HEK293 (cell line): ENCODE measurements around the gene PSMC3.

Experiments used
- CTCF ChIA-PET: fragments of 350-600 bp; formaldehyde crosslinking; extraction: SDS; loops from one replicate; lab custom pipeline; 2021; ENCODE audit warnings: antibody characterized with exemption; lab: Yijun Ruan, JAX
- POLR2A ChIA-PET: fragments of 300-600 bp; formaldehyde crosslinking; extraction: SDS; loops from one replicate; lab custom pipeline; 2020; ENCODE audit warnings: antibody characterized with exemption, inconsistent platforms; lab: Yijun Ruan, JAX
- H3K27ac ChIP-seq: fragments of 200-500 bp; sonication (Bioruptor generic); 2 replicates; pipeline ENCODE4 v1.5.1; 2014; ENCODE audit warnings: low read depth, low read length, control low read depth, inconsistent platforms; ENCODE audit errors: extremely low read depth
- H3K36me3 ChIP-seq, 2 experiments: fragments of 200-500 bp in 1 of 2; sonication (Bioruptor generic) in 1 of 2; 1 replicate in 1 of 2; 2 replicates in 1 of 2; pipeline ENCODE4 v1.5.1; 2014 to 2017; ENCODE audit warnings: inconsistent platforms in 2 of 2, low read length in 2 of 2; ENCODE audit not compliant: control insufficient read depth in 2 of 2, insufficient read depth in 1 of 2
- H3K4me1 ChIP-seq: fragments of 200-500 bp; sonication (Bioruptor generic); 2 replicates; pipeline ENCODE4 v1.5.1; 2014; ENCODE audit warnings: mild to moderate bottlenecking, low read length, inconsistent platforms; ENCODE audit not compliant: control insufficient read depth, insufficient read depth
- H3K4me3 ChIP-seq: 2 replicates; pipeline ENCODE4 v1.5.1; 2011; ENCODE audit warnings: low read depth, mild to moderate bottlenecking, control low read depth, low read length, moderate library complexity
- H3K9me3 ChIP-seq: fragments of 200-500 bp; sonication (Bioruptor generic); 2 replicates; pipeline ENCODE4 v1.5.1; 2014; ENCODE audit warnings: low read depth, low read length, inconsistent platforms; ENCODE audit not compliant: control insufficient read depth, insufficient read depth
- KLF7 ChIP-seq: fragments of 450-650 bp; formaldehyde crosslinking; IDR thresholded peaks from 2 replicates; pipeline ENCODE4 v1.5.1; 2016; ENCODE audit warnings: missing biosample characterization, missing genetic modification characterization, borderline replicate concordance
- ZFP3 ChIP-seq: fragments of 450-650 bp; formaldehyde crosslinking; IDR thresholded peaks from 2 replicates; pipeline ENCODE4 v1.5.1; 2016; ENCODE audit warnings: low read depth, missing biosample characterization, missing genetic modification characterization
- ZFP41 ChIP-seq: fragments of 450-650 bp; formaldehyde crosslinking; IDR thresholded peaks from 2 replicates; pipeline ENCODE4 v1.5.1; 2016; ENCODE audit warnings: missing biosample characterization, missing genetic modification characterization, borderline replicate concordance
- ZNF10 ChIP-seq: fragments of 450-650 bp; formaldehyde crosslinking; IDR thresholded peaks from 2 replicates; pipeline ENCODE4 v1.5.1; 2017; ENCODE audit warnings: missing biosample characterization, missing genetic modification characterization
- ZNF146 ChIP-seq: fragments of 450-650 bp; formaldehyde crosslinking; IDR thresholded peaks from 2 replicates; pipeline ENCODE4 v1.5.1; 2016; ENCODE audit warnings: missing biosample characterization, missing genetic modification characterization
- ZNF155 ChIP-seq: fragments of 450-650 bp; formaldehyde crosslinking; IDR thresholded peaks from 2 replicates; pipeline ENCODE4 v1.5.1; 2016; ENCODE audit warnings: missing biosample characterization, missing genetic modification characterization
- ZNF16 ChIP-seq: fragments of 450-650 bp; formaldehyde crosslinking; IDR thresholded peaks from 2 replicates; pipeline ENCODE4 v1.5.1; 2016; ENCODE audit warnings: low read depth, missing biosample characterization, missing genetic modification characterization
- ZNF239 ChIP-seq: fragments of 450-650 bp; formaldehyde crosslinking; IDR thresholded peaks from 2 replicates; pipeline ENCODE4 v1.5.1; 2016; ENCODE audit warnings: missing biosample characterization, missing genetic modification characterization
- ZNF292 ChIP-seq: fragments of 450-650 bp; formaldehyde crosslinking; IDR thresholded peaks from 2 replicates; pipeline ENCODE4 v1.5.1; 2016; ENCODE audit warnings: low read depth, missing biosample characterization, missing genetic modification characterization, borderline replicate concordance
- ZNF354C ChIP-seq: fragments of 450-650 bp; formaldehyde crosslinking; IDR thresholded peaks from 2 replicates; pipeline ENCODE4 v1.5.1; 2016; ENCODE audit warnings: missing biosample characterization, missing genetic modification characterization, low read depth, borderline replicate concordance
- ZNF366 ChIP-seq: fragments of 450-650 bp; formaldehyde crosslinking; conservative IDR thresholded peaks from 2 replicates; pipeline ENCODE4 v1.5.1; 2016; ENCODE audit warnings: missing biosample characterization, missing genetic modification characterization
- ZNF394 ChIP-seq: fragments of 450-650 bp; formaldehyde crosslinking; IDR thresholded peaks from 2 replicates; pipeline ENCODE4 v1.5.1; 2016; ENCODE audit warnings: missing biosample characterization, missing genetic modification characterization, mild to moderate bottlenecking, moderate library complexity, borderline replicate concordance
- ZNF501 ChIP-seq: fragments of 450-650 bp; formaldehyde crosslinking; IDR thresholded peaks from 2 replicates; pipeline ENCODE4 v1.5.1; 2016; ENCODE audit warnings: missing biosample characterization, missing genetic modification characterization
- ZNF544 ChIP-seq: fragments of 450-650 bp; formaldehyde crosslinking; IDR thresholded peaks from 2 replicates; pipeline ENCODE4 v1.5.0; 2017; ENCODE audit warnings: missing biosample characterization, missing genetic modification characterization
- ZNF548 ChIP-seq: fragments of 450-650 bp; formaldehyde crosslinking; IDR thresholded peaks from 2 replicates; pipeline ENCODE4 v1.5.1; 2016; ENCODE audit warnings: missing biosample characterization, missing genetic modification characterization
- ZNF549 ChIP-seq: fragments of 450-650 bp; IDR thresholded peaks from 2 replicates; pipeline ENCODE4 v1.5.1; 2018; ENCODE audit warnings: missing biosample characterization, missing genetic modification characterization, mild to moderate bottlenecking, inconsistent platforms, moderate library complexity
- ZNF585B ChIP-seq: fragments of 450-650 bp; formaldehyde crosslinking; IDR thresholded peaks from 2 replicates; pipeline ENCODE4 v1.5.1; 2016; ENCODE audit warnings: missing biosample characterization, missing genetic modification characterization
- TF ChIP-seq, protein P1 (sequence below): fragments of 450-650 bp; formaldehyde crosslinking; IDR thresholded peaks from 2 replicates; pipeline ENCODE4 v1.5.1; 2017; ENCODE audit warnings: missing biosample characterization, missing genetic modification characterization
- TF ChIP-seq, protein P2 (sequence below): sonication (generic); formaldehyde crosslinking; IDR thresholded peaks from 2 replicates; pipeline ENCODE4 v1.8.1; 2022; ENCODE audit warnings: mild to moderate bottlenecking, moderate library complexity, missing genetic modification reagents
- TF ChIP-seq, protein P3 (sequence below): fragments of 450-650 bp; formaldehyde crosslinking; IDR thresholded peaks from 2 replicates; pipeline ENCODE4 v1.5.1; 2016; ENCODE audit warnings: missing biosample characterization, missing genetic modification characterization
- TF ChIP-seq, protein P4 (sequence below): fragments of 450-650 bp; IDR thresholded peaks from 2 replicates; pipeline ENCODE4 v1.5.1; 2018; ENCODE audit warnings: missing biosample characterization, missing genetic modification characterization
- TF ChIP-seq, protein P5 (sequence below): fragments of 450-650 bp; formaldehyde crosslinking; IDR thresholded peaks from 2 replicates; pipeline ENCODE4 v1.5.1; 2017; ENCODE audit warnings: missing biosample characterization, missing genetic modification characterization

Gene PSMC3

DNA sequence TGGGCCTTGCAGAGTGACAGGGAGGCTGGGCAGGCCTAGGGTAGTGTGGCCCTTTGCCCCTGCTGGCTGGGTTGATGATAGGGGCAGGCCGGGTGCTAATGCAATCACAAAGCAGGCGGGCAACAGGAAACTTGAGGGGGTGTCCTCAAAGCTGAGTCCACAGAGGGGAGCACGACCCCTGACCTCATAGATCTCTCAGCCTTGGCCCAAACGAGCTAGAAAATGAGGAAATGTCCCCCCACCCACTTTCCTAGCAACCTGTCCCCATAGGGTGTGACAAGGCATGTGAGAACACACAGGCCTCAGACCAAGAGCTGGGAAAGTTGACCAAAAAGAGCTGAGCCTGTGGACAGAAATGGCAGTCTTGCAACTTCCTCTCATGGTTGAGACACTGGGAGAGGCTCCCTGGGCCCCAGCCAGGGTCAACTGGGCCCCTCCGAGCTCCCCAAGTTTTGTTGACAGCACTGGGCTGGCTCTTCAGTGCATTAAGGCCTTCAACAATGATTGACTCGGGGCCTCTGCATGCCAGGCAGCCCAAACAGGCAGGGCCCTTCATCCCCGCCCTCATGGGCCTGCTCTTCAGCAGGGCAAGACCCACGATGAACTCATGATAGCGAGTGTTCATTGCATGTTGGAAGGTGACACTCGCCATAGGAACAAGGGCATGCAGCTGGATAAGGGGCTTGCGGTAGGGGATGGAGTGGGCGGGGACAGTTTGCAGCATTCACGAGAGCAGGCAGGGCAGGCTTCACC lies 38.1 kb downstream of the PSMC3 start (continued):
- TF ChIP-seq, protein P1, sequence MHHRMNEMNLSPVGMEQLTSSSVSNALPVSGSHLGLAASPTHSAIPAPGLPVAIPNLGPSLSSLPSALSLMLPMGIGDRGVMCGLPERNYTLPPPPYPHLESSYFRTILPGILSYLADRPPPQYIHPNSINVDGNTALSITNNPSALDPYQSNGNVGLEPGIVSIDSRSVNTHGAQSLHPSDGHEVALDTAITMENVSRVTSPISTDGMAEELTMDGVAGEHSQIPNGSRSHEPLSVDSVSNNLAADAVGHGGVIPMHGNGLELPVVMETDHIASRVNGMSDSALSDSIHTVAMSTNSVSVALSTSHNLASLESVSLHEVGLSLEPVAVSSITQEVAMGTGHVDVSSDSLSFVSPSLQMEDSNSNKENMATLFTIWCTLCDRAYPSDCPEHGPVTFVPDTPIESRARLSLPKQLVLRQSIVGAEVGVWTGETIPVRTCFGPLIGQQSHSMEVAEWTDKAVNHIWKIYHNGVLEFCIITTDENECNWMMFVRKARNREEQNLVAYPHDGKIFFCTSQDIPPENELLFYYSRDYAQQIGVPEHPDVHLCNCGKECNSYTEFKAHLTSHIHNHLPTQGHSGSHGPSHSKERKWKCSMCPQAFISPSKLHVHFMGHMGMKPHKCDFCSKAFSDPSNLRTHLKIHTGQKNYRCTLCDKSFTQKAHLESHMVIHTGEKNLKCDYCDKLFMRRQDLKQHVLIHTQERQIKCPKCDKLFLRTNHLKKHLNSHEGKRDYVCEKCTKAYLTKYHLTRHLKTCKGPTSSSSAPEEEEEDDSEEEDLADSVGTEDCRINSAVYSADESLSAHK (tag by site-specific recombination): no peak
- TF ChIP-seq, protein P2, sequence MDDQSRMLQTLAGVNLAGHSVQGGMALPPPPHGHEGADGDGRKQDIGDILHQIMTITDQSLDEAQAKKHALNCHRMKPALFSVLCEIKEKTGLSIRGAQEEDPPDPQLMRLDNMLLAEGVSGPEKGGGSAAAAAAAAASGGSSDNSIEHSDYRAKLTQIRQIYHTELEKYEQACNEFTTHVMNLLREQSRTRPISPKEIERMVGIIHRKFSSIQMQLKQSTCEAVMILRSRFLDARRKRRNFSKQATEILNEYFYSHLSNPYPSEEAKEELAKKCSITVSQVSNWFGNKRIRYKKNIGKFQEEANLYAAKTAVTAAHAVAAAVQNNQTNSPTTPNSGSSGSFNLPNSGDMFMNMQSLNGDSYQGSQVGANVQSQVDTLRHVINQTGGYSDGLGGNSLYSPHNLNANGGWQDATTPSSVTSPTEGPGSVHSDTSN: no peak
- TF ChIP-seq ZNF354C (tag by site-specific recombination): no peak
- no peak for TF ChIP-seq ZNF155 (tag by site-specific recombination)
- TF ChIP-seq, all 188 proteins: peak for 0

DNA sequence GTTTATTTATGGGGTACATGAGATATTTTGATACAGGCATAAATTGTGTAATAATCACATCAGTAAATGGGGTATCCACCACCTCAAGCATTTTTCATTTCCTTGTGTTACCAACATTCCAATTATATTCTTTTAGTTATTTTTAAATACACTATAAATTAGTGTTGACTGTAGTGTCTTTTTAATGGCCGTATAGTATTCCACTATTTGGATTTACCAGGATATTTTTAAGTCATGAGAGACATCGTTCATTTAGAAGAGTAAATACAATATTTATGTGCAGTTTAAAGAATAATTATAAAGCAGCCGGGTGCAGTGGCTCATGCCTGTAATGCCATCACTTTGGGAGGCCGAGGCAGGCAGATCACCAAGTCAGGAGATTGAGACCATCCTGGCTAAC lies 41.7 kb downstream of the PSMC3 start:
- Histone ChIP-seq H3K36me3 (no peaks in the 10 kb centered on the region), H3K9me3 (no peaks in the 10 kb centered on the region), H3K27ac (no peak overlapping the region), H3K4me3 (no peak overlapping the region), H3K4me1 (no peaks in the 10 kb centered on the region)
- ChIA-PET CTCF (interaction anchor here (0.6 kb wide), 1 partner anchor 10 kb away, joined by 3 read pairs; no protein-coding TSS in a partner anchor), POLR2A (no interaction called here)
- TF ChIP-seq ZNF146 (tag by site-specific recombination) (peak; percentile 32; the same call in 1 of the 2 replicates), ZNF501 (tag by site-specific recombination) (no peak)
- TF ChIP-seq, all 188 proteins: peak for 1

DNA sequence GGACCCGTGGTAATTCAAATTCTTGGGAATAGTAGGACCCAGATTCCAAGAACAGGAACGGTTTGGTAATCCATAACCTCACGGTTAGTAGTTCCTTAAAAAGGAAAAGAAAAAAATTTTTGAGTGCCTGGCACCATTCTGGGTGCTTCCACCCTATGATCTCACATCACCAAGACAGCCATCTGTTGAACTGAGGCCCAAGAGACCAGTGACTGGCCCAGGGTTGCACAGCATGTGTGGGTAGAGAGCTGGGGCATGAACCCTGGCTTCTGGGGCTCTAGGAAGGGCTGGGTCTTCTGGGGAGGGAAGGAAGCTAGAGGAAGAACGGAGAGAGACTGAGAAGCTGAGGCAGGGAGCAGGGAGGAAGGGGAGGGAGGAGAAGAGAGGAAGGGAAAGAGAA lies 43.2 kb downstream of the PSMC3 start:
- POLR2A ChIA-PET: no interaction called here
- Histone ChIP-seq H3K4me1 (no peaks in the 10 kb centered on the region), H3K4me3 (no peak overlapping the region), H3K27ac (no peak overlapping the region), H3K9me3 (no peaks in the 10 kb centered on the region), H3K36me3 (no peaks in the 10 kb centered on the region)
- CTCF ChIA-PET: interaction anchor here (2.4 kb wide), 1 partner anchor 9 kb away, joined by 16 read pairs; no protein-coding TSS in a partner anchor
- TF ChIP-seq ZNF548 (no peak), ZNF10 (tag by site-specific recombination) (no peak), ZFP41 (tag by site-specific recombination) (no peak), KLF7 (tag by site-specific recombination) (no peak), ZNF549 (no peak), ZNF239 (tag by site-specific recombination) (no peak), ZNF16 (tag by site-specific recombination) (no peak), ZNF292 (tag by site-specific recombination) (no peak), ZNF366 (tag by site-specific recombination) (no peak), ZNF544 (tag by site-specific recombination) (no peak), ZNF585B (tag by site-specific recombination) (no peak), ZFP3 (tag by site-specific recombination) (no peak), ZNF394 (tag by site-specific recombination) (no peak)
- TF ChIP-seq, protein P3, sequence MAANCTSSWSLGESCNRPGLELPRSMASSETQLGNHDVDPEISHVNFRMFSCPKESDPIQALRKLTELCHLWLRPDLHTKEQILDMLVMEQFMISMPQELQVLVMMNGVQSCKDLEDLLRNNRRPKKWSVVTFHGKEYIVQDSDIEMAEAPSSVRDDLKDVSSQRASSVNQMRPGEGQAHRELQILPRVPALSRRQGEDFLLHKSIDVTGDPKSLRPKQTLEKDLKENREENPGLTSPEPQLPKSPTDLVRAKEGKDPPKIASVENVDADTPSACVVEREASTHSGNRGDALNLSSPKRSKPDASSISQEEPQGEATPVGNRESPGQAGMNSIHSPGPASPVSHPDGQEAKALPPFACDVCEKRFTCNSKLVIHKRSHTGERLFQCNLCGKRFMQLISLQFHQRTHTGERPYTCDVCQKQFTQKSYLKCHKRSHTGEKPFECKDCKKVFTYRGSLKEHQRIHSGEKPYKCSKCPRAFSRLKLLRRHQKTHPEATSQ: no peak
- TF ChIP-seq, protein P4, sequence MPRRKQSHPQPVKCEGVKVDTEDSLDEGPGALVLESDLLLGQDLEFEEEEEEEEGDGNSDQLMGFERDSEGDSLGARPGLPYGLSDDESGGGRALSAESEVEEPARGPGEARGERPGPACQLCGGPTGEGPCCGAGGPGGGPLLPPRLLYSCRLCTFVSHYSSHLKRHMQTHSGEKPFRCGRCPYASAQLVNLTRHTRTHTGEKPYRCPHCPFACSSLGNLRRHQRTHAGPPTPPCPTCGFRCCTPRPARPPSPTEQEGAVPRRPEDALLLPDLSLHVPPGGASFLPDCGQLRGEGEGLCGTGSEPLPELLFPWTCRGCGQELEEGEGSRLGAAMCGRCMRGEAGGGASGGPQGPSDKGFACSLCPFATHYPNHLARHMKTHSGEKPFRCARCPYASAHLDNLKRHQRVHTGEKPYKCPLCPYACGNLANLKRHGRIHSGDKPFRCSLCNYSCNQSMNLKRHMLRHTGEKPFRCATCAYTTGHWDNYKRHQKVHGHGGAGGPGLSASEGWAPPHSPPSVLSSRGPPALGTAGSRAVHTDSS (tag by site-specific recombination): no peak
- TF ChIP-seq, protein P5, sequence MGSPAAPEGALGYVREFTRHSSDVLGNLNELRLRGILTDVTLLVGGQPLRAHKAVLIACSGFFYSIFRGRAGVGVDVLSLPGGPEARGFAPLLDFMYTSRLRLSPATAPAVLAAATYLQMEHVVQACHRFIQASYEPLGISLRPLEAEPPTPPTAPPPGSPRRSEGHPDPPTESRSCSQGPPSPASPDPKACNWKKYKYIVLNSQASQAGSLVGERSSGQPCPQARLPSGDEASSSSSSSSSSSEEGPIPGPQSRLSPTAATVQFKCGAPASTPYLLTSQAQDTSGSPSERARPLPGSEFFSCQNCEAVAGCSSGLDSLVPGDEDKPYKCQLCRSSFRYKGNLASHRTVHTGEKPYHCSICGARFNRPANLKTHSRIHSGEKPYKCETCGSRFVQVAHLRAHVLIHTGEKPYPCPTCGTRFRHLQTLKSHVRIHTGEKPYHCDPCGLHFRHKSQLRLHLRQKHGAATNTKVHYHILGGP (tag by site-specific recombination): no peak
